K562 (cell line): ENCODE data around the gene LY6G6C. TPM values are rescaled to one million over a fixed set of nuclear protein-coding genes. Genes with fewer than 3 reads are reported as not detected.

Experiments
- ATF1 ChIP-seq, 2 experiments: fragments of 450-650 bp in 1 of 2; IDR thresholded peaks; 2 replicates each; pipeline ENCODE4 v1.6.1; 2016; ENCODE audit warnings: missing compliant biosample characterization in 1 of 2, missing genetic modification characterization in 1 of 2
- CBX8 ChIP-seq: fragments of 200-600 bp; sonication (generic); IDR thresholded peaks from 2 replicates; pipeline ENCODE4 v1.6.1; 2012; ENCODE audit warnings: borderline replicate concordance, mixed run types, low read depth, mild to moderate bottlenecking, moderate library complexity, mixed read lengths, low read length, control low read depth, inconsistent platforms; ENCODE audit not compliant: poor library complexity, severe bottlenecking; ENCODE audit errors: extremely low read depth
- E2F6 ChIP-seq, 2 experiments: IDR thresholded peaks; 2 replicates each; pipeline ENCODE4 v1.6.1; 2011; ENCODE audit warnings: borderline replicate concordance in 1 of 2, control low read depth in 1 of 2, low read depth in 1 of 2, low read length in 1 of 2, mild to moderate bottlenecking in 1 of 2, mixed read lengths in 1 of 2, moderate library complexity in 1 of 2; ENCODE audit not compliant: insufficient read depth in 1 of 2, insufficient read length in 1 of 2, poor library complexity in 1 of 2, severe bottlenecking in 1 of 2; ENCODE audit errors: extremely low read depth in 1 of 2
- GATA2 ChIP-seq: sonication (generic); formaldehyde crosslinking; IDR thresholded peaks from 2 replicates; pipeline ENCODE4 v1.4.0; 2020; ENCODE audit warnings: mild to moderate bottlenecking, missing genetic modification reagents
- HCFC1 ChIP-seq: IDR thresholded peaks from 2 replicates; pipeline ENCODE4 v1.6.1; 2012; ENCODE audit warnings: low read depth, low read length, improper control_type of control experiment
- ILK ChIP-seq: fragments of 450-650 bp; IDR thresholded peaks from 2 replicates; pipeline ENCODE4 v1.6.1; 2016; ENCODE audit warnings: missing genetic modification characterization, low read depth, mild to moderate bottlenecking, missing compliant biosample characterization, moderate library complexity, borderline replicate concordance
- NFE2L1 ChIP-seq: fragments of 450-650 bp; IDR thresholded peaks from 2 replicates; pipeline ENCODE4 v1.6.1; 2016; ENCODE audit warnings: missing genetic modification characterization, low read depth, mild to moderate bottlenecking, missing compliant biosample characterization, moderate library complexity, borderline replicate concordance
- POLR2G ChIP-seq: fragments of 200-400 bp; formaldehyde crosslinking; IDR thresholded peaks from 2 replicates; pipeline ENCODE4 v1.6.1; 2017; ENCODE audit warnings: low read depth, mild to moderate bottlenecking, antibody characterized with exemption, low read length, moderate library complexity
- PRMT5 ChIP-seq: sonication (generic); formaldehyde crosslinking; IDR thresholded peaks from 2 replicates; pipeline ENCODE4 v1.5.0; 2020; ENCODE audit warnings: missing genetic modification reagents
- PTTG1 ChIP-seq: fragments of 450-650 bp; IDR thresholded peaks from 2 replicates; pipeline ENCODE4 v1.6.1; 2016; ENCODE audit warnings: low read depth, mild to moderate bottlenecking, missing genetic modification characterization, missing compliant biosample characterization
- RBFOX2 ChIP-seq: fragments of 200-400 bp; formaldehyde crosslinking; IDR thresholded peaks from 2 replicates; pipeline ENCODE4 v1.6.1; 2017; ENCODE audit warnings: low read depth, mild to moderate bottlenecking, low read length, moderate library complexity
- SMAD3 ChIP-seq: fragments of 450-650 bp; formaldehyde crosslinking; conservative IDR thresholded peaks from 2 replicates; pipeline ENCODE4 v1.4.0; 2020; ENCODE audit warnings: mild to moderate bottlenecking
- SMARCE1 ChIP-seq: fragments of 450-650 bp; IDR thresholded peaks from 2 replicates; pipeline ENCODE4 v1.7.1; 2016; ENCODE audit warnings: mild to moderate bottlenecking
- SMC3 ChIP-seq: conservative IDR thresholded peaks from 2 replicates; pipeline ENCODE4 v1.6.1; 2011; ENCODE audit warnings: low read depth, low read length, improper control_type of control experiment; ENCODE audit not compliant: insufficient read depth
- ZFX ChIP-seq: sonication (generic); formaldehyde crosslinking; IDR thresholded peaks from 2 replicates; pipeline ENCODE4 v1.8.0; 2022; ENCODE audit warnings: mild to moderate bottlenecking, missing genetic modification reagents, moderate library complexity
- ZNF143 ChIP-seq: sonication (generic); formaldehyde crosslinking; IDR thresholded peaks from 2 replicates; pipeline ENCODE4 v1.9.0; 2022; ENCODE audit warnings: mild to moderate bottlenecking, missing genetic modification reagents
- ZNF586 ChIP-seq: fragments of 450-650 bp; formaldehyde crosslinking; conservative IDR thresholded peaks from 2 replicates; pipeline ENCODE4 v1.4.0; 2020; ENCODE audit warnings: mild to moderate bottlenecking, moderate library complexity
- ZNF639 ChIP-seq, 2 experiments: fragments of 200-800 bp in 1 of 2; sonication (Bioruptor generic) in 1 of 2; sonication (generic) in 1 of 2; formaldehyde crosslinking in 1 of 2; IDR thresholded peaks in 1 of 2; conservative IDR thresholded peaks in 1 of 2; 2 replicates each; pipeline versions ENCODE4 v1.5.0 to v1.6.1; 2016 to 2020; ENCODE audit warnings: missing compliant biosample characterization in 1 of 2, missing genetic modification characterization in 1 of 2, missing genetic modification reagents in 1 of 2
- ZNF668 ChIP-seq: fragments of 250-450 bp; sonication (Bioruptor Pico); IDR thresholded peaks from 2 replicates; pipeline ENCODE4 v1.8.0; 2022; ENCODE audit warnings: mild to moderate bottlenecking, inconsistent platforms
- polyA plus RNA-seq, 8 experiments: library from polyadenylated mRNA; depleted of rRNA in 4 of 8; stranded (reverse) in 5 of 8; unstranded in 3 of 8; fragments of >200 nt; fragmentation: Nextera tagmentation in 2 of 8; fragmentation: Illumina TruSeq in 1 of 8; extraction: Ambion mirVana in 2 of 8; extraction: Trizol in 1 of 8; gene quantifications; 2 replicates each; pipeline versions ENCODE4 v1.2.1 to v1.2.3, GENCODE V29; 2011 to 2014; ENCODE audit warnings: inconsistent platforms in 1 of 8, missing spikeins in 1 of 8
- total RNA-seq, 7 experiments: library from RNA; depleted of rRNA in 6 of 7; stranded (reverse); fragments of >200 nt in 6 of 7; fragmentation: Illumina TruSeq in 2 of 7; extraction: Trizol in 2 of 7; gene quantifications; 2 replicates each; pipeline versions ENCODE4 v1.2.1 to v1.2.3, GENCODE V29; 2011 to 2021; ENCODE audit warnings: low replicate concordance in 1 of 7
- TF ChIP-seq, protein P1 (sequence below): sonication (generic); formaldehyde crosslinking; IDR thresholded peaks from 2 replicates; pipeline ENCODE4 v1.8.0; 2023; ENCODE audit warnings: mild to moderate bottlenecking, missing genetic modification reagents

The LY6G6C gene
- total and polyA plus RNA-seq, 9 of the 15 experiments (the other 6 are each of a cell fraction or from before 2014, with no cell fraction given) = 0.06 to 0.20 TPM; not detected in 7

DNA sequence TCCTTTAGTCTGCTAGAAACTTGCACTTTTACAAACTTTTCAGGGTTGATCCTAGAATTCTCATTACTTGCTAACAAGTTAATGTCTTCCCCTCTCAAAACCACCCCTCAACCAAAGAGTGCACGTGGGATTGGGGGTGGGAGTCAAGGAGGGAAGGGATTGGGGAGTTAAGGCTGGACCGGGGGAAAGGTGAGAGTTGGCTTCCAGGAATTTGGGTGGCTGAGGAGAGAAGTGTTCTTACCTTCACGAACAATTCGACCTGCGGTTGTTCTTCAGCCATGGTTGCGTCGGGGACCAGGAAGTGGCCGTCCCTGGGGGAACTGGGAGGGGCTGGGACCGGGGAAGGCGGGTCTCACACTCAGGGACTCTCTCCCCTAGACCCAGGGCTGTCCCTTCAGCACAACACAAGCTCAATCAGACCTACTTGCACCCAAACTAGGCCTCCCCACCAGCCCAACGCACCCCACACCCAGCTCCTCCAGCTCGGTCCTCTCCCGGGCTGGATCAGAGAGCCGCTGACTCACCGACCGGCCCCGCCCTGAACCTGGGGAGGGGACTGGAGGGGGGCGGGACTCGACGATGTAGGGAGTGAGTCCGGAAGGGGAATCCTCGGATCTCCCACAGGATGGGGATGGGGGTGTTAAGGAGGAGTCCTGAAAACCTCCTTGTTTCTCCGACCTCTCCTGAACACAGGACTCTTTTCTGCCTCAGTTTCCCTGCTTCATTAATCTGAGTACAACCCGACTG, 14.6 kb upstream of the LY6G6C start, which contains the start of gene CLIC1 (continued):
- TF ChIP-seq RBFOX2 (peak; percentile 96), NFE2L1 (tag) (no peak), ZNF668 (CRISPR knock-in tag) (no peak), SMC3 (peak; percentile 25; the same call in 1 of the 2 replicates), CBX8 (no peak), ZNF143 (CRISPR knock-in tag) (no peak), ZNF639 (CRISPR knock-in tag; conservative IDR thresholded peaks at IDR 0.05 in 1 of 2, IDR thresholded peaks at IDR 0.05 in 1 of 2) (no peak), PRMT5 (CRISPR knock-in tag) (no peak), HCFC1 (peak; percentile 46; the same call in 1 of the 2 replicates), ZFX (CRISPR knock-in tag) (no peak), E2F6 (IDR thresholded peaks at IDR 0.05; ENCODE audit: borderline replicate concordance in 1 of 2, extremely low read depth in 1 of 2, insufficient read depth in 1 of 2, insufficient read length in 1 of 2, low read depth in 1 of 2, low read length in 1 of 2, poor library complexity in 1 of 2, severe bottlenecking in 1 of 2) (peak in 1 of 2 experiments; percentile 50), ATF1 (CRISPR knock-in tag; IDR thresholded peaks at IDR 0.05) (no peak), ATF1 (tag; IDR thresholded peaks at IDR 0.05) (peak; percentile 69), SMARCE1 (no peak), GATA2 (CRISPR knock-in tag) (no peak), ILK (tag) (no peak), POLR2G (peak; percentile 97), PTTG1 (tag) (no peak), SMAD3 (no peak), ZNF586 (CRISPR knock-in tag) (no peak)
- TF ChIP-seq, protein P1, sequence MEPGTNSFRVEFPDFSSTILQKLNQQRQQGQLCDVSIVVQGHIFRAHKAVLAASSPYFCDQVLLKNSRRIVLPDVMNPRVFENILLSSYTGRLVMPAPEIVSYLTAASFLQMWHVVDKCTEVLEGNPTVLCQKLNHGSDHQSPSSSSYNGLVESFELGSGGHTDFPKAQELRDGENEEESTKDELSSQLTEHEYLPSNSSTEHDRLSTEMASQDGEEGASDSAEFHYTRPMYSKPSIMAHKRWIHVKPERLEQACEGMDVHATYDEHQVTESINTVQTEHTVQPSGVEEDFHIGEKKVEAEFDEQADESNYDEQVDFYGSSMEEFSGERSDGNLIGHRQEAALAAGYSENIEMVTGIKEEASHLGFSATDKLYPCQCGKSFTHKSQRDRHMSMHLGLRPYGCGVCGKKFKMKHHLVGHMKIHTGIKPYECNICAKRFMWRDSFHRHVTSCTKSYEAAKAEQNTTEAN = peak; percentile 94; the same call in 1 of the 2 replicates
